ENCODE measurements around the gene CRELD1. TPM values are rescaled to one million over a fixed set of nuclear protein-coding genes. Genes with fewer than 3 reads are reported as not detected.

The CRELD1 gene
- total and polyA plus RNA-seq, 9 of the 15 experiments (the other 6 are each of a cell fraction or from before 2014, with no cell fraction given): 3.3 to 25.8 (median 16.5) TPM

- no peak for TF ChIP-seq ZHX1 (conservative IDR thresholded peaks at IDR 0.05; ENCODE audit: low read length)
Observed at GRCh38 chr3:9944271-9944670, 10.6 kb downstream of the CRELD1 start (continued).

GRCh38 chr3:9945358-9945757, 11.7 kb downstream of the CRELD1 start:
- FAIRE-seq: no peak
- Histone ChIP-seq H2AFZ (ENCODE audit: low read depth, low read length) (no peak overlapping the region), H4K20me1 (replicated peaks; ENCODE audit: control insufficient read depth, insufficient read depth, low read length) (no peaks in the 10 kb centered on the region), H3K9me1 (ENCODE audit: control insufficient read depth, insufficient read depth, low read length) (no peaks in the 10 kb centered on the region), H3K27me3 (ENCODE audit: control insufficient read depth in 2 of 2, insufficient read depth in 2 of 2, low read length in 2 of 2) (no peaks in the 10 kb centered on the region), H3K27ac (ENCODE audit: extremely low read depth, low read depth, low read length) (no peak overlapping the region), H3K9ac (ENCODE audit: insufficient read depth in 1 of 2, low read depth in 2 of 2, low read length in 2 of 2) (no peak overlapping the region), H3K4me2 (ENCODE audit: insufficient read depth, low read length) (no peak overlapping the region), H3K36me3 (ENCODE audit: control insufficient read depth, insufficient read depth, low read length) (peaks cover 20% of the 10 kb centered on the region; the same call in 2 of the 3 replicates), H3K4me1 (replicated peaks in 1 of 2; ENCODE audit: control insufficient read depth in 2 of 2, insufficient read depth in 2 of 2, low read length in 2 of 2) (peaks cover 0 to 30% of the 10 kb centered on the region in 2 experiments; a peak in 1 of 5 replicates), H3K4me3 (no peak overlapping the region), H3K79me2 (ENCODE audit: control insufficient read depth, insufficient read depth, low read length) (no peaks in the 10 kb centered on the region), H3K9me3 (replicated peaks; ENCODE audit: control insufficient read depth, insufficient read depth, low read depth, low read length) (0 out of 2 replicates have a peak, but pooled peaks cover 3% of the 10 kb centered on the region)
- intact Hi-C loops (cut with micrococcal nuclease) (no loop called here), in situ Hi-C loops (cut with MboI) (no loop called here)
- no TSS peak for BruUV-seq (replicated peaks)
- ATAC-seq: no peak
- ChIA-PET CTCF (ENCODE audit: low intra/inter-chr PET ratio) (no interaction called here), POLR2A (interaction anchor here (0.7 kb wide), 1 partner anchor 14 kb away, joined by 4 read pairs; no protein-coding TSS in a partner anchor)
- no peak for DNase-seq (ENCODE audit: extremely low read depth in 1 of 4, low spot score in 3 of 4)
- 80% methylated on average over 10 of the region's 10 CpGs for WGBS (ENCODE audit: insufficient coverage, low coverage, missing lambda C conversion rate)
- TF ChIP-seq ZC3H4 (CRISPR knock-in tag; IDR thresholded peaks at IDR 0.05; ENCODE audit: borderline replicate concordance) (no peak), CEBPZ (IDR thresholded peaks at IDR 0.05; ENCODE audit: borderline replicate concordance, low read depth, low read length) (no peak), HMG20B (CRISPR knock-in tag; IDR thresholded peaks at IDR 0.05) (no peak), FOXK1 (CRISPR knock-in tag; IDR thresholded peaks at IDR 0.05; ENCODE audit: borderline replicate concordance) (no peak), ZNF589 (CRISPR knock-in tag; IDR thresholded peaks at IDR 0.05; ENCODE audit: low read depth) (no peak), ZNF561 (CRISPR knock-in tag; conservative IDR thresholded peaks at IDR 0.05) (no peak), ZNF79 (CRISPR knock-in tag; IDR thresholded peaks at IDR 0.05; ENCODE audit: low read depth) (no peak), TGIF2 (CRISPR knock-in tag; IDR thresholded peaks at IDR 0.05) (no peak), ZBED1 (IDR thresholded peaks at IDR 0.05) (no peak), FIP1L1 (IDR thresholded peaks at IDR 0.05; ENCODE audit: low read depth, low read length, poor library complexity, severe bottlenecking) (no peak), NFATC3 (IDR thresholded peaks at IDR 0.05) (no peak), KDM1A (IDR thresholded peaks at IDR 0.05) (no peak)
